HG02870 (cell line): ENCODE results near the gene IQCE.

Experiments used
- ATAC-seq: cut with Tn5 transposase; IDR thresholded peaks from one replicate; pipeline ENCODE4 v1.9.1; 2021; ENCODE audit warnings: mild to moderate bottlenecking, moderate library complexity; ENCODE audit not compliant: unreplicated experiment

IQCE gene

GRCh38 chr7:2613098-2613930, 54.5 kb downstream of the IQCE start:
- no peak for ATAC-seq

GRCh38 chr7:2613931-2614600, 55.3 kb downstream of the IQCE start:
- ATAC-seq, result no peak

- ATAC-seq, result no peak
Measured at GRCh38 chr7:2614631-2615330, 56.0 kb downstream of the IQCE start.

GRCh38 chr7:2616387-2617324, 57.9 kb downstream of the IQCE start:
- no peak for ATAC-seq

- ATAC-seq, result no peak
Measured at GRCh38 chr7:2617325-2617905, 58.6 kb downstream of the IQCE start.

- no peak for ATAC-seq
Measured at GRCh38 chr7:2619116-2619515, 60.3 kb downstream of the IQCE start.

GRCh38 chr7:2621061-2621828, 62.5 kb downstream of the IQCE start:
- ATAC-seq, result no peak

- ATAC-seq, result no peak
Measured at GRCh38 chr7:2621948-2622640, 63.3 kb downstream of the IQCE start.

GRCh38 chr7:2622869-2623697, 64.3 kb downstream of the IQCE start:
- no peak for ATAC-seq

- ATAC-seq, result no peak
Measured at GRCh38 chr7:2623698-2624014, 64.9 kb downstream of the IQCE start.

- no peak for ATAC-seq
Measured at GRCh38 chr7:2624293-2624886, 65.6 kb downstream of the IQCE start.

GRCh38 chr7:2626498-2627117, 67.8 kb downstream of the IQCE start:
- no peak for ATAC-seq

GRCh38 chr7:2627258-2628129, 68.7 kb downstream of the IQCE start:
- no peak for ATAC-seq

GRCh38 chr7:2628130-2628482, 69.3 kb downstream of the IQCE start:
- no peak for ATAC-seq

- ATAC-seq, result no peak
Measured at GRCh38 chr7:2628891-2629290, 70.1 kb downstream of the IQCE start.
